ENCODE data around the gene CBR4.

CBR4 gene

DNA sequence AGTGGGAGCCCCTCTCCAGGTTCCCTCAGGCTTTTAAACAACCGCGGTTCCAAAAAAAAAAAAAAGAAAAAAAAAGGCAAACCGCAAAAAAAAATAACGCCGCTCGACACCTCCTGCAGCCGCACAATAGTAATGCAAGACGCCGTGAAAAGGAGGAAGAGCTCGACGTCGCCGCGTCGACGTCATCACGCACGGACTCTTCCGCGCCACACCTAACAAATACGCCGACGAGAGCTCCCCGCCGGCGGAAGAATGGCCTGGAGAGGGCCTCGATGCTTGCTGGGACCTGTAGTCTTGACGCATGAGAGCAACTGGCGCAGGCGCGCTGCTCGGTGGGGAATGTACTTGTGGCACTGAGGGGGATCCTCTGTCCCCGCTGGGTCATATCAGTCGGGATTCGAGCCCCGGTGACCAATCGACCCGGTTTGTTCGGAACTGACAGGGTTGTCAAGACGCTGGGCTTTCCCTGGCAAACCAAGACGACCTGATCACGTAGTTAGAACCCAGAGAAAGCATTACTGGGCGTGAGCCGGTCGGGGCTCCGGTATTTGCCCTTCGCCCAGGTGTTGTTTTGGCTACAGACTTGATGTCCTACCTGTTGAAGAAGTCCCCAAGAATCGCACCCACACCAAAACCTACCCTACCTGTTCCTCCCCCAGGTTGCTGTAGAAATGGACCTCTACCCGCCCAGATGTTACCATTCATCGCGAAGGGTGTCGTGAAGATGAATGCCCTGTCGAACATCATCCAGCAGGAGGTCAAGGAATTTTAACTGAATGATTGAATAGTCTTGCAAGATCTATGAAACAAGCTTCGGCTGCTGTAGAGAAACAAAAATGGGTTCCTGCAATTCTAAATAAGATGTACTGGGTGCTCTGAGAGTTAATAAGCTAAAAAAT lies at the start of gene CBR4:
TSS of gene CBR4 (minus strand) at position 131 of the 899 bp plus-strand sequence. CDS start 166 bp downstream, outside the sequence.
- H3K36me3 ChIP-seq, result peaks cover 9% of the 10 kb centered on the region
- H3K9me3 ChIP-seq, result no peaks in the 10 kb centered on the region
- H3K4me3 ChIP-seq (ENCODE audit: low read depth in 1 of 2, low read length in 1 of 2), result peak within 1 kb of the TSS; percentile 71 to 82
- peaks cover 18 to 26% of the 10 kb centered on the region in 2 experiments for H3K4me1 ChIP-seq (ENCODE audit: control insufficient read depth in 1 of 2, insufficient read depth in 1 of 2, low read depth in 1 of 2, low read length in 1 of 2)
- TF ChIP-seq, protein P1, sequence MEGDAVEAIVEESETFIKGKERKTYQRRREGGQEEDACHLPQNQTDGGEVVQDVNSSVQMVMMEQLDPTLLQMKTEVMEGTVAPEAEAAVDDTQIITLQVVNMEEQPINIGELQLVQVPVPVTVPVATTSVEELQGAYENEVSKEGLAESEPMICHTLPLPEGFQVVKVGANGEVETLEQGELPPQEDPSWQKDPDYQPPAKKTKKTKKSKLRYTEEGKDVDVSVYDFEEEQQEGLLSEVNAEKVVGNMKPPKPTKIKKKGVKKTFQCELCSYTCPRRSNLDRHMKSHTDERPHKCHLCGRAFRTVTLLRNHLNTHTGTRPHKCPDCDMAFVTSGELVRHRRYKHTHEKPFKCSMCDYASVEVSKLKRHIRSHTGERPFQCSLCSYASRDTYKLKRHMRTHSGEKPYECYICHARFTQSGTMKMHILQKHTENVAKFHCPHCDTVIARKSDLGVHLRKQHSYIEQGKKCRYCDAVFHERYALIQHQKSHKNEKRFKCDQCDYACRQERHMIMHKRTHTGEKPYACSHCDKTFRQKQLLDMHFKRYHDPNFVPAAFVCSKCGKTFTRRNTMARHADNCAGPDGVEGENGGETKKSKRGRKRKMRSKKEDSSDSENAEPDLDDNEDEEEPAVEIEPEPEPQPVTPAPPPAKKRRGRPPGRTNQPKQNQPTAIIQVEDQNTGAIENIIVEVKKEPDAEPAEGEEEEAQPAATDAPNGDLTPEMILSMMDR (IDR thresholded peaks at IDR 0.05), result peak; percentile 87
- peak within 1 kb of the TSS; percentile 92 for H3K27ac ChIP-seq
- H3K27me3 ChIP-seq, result no peaks in the 10 kb centered on the region

DNA sequence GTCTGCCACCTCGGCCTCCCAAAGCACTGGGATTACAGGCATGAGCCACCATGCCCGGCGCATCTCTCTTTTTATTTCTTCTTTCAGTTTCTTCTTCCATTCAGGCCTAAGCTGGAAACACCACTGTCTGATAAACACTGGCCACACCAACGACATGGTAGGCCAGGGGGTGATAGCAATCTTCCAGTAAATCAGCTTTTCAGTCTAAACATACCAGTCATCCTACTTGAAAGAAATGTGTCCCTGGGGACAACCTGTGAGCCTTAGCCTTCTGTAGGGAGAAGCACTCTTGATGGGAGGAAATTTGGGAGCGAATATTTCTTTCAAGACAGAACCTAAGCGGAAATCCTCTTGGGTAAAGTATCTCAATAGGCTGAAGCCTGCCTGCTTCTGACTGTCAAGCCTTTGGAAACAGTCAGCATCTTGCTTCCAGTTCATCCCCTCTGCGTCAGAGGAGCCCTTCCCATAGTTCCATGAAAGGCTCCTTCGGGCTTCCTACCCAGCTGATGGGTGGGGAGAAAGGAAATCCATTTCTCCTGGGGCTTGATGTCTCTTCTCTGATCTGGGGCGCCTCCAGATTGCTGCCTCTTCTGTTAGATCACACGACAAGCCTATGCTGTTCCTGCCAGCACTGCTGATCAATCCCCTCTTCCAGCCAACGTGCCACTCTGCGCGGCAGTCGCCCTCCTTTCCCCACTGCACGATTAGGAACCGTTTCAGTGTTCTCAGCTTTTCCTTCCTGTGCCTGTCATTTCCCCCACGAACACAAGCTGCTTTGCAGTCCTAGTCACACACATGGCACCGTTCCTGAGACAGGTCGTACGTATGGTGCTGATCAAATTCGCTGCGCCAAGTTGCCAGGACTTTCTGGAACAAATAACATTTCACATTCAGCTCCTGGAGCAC lies 49.5 kb upstream of the CBR4 start:
- TF ChIP-seq, protein P1 (IDR thresholded peaks at IDR 0.05), result no peak
- no peaks in the 10 kb centered on the region for H3K9me3 ChIP-seq
- H3K36me3 ChIP-seq, result no peaks in the 10 kb centered on the region
- no peak overlapping the region for H3K27ac ChIP-seq
- no peaks in the 10 kb centered on the region for H3K4me1 ChIP-seq (ENCODE audit: control insufficient read depth in 1 of 2, insufficient read depth in 1 of 2, low read depth in 1 of 2, low read length in 1 of 2)
- no peaks in the 10 kb centered on the region for H3K27me3 ChIP-seq
- H3K4me3 ChIP-seq (ENCODE audit: low read depth in 1 of 2, low read length in 1 of 2), result no peak overlapping the region

DNA sequence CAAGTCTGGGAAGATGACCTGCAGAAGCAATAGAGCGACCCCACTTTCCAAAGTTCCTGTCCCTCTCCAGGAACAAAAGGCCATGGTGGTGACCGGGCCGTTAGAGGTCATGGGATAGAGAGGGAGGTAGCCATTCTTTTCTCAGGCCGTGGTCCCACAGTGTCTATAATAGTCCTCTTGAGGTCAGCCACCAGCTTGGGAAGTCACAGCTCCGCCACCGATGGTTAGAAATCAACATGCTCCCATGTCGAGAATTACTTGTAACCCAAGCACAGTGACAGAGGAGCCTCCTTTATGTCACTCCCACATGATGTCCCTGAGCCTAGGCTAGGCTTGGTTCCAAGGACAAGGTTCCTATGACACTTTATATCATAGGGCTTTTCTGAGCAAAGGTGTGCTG lies 48.3 kb upstream of the CBR4 start:
- Histone ChIP-seq H3K27me3 (no peaks in the 10 kb centered on the region), H3K9me3 (no peaks in the 10 kb centered on the region), H3K36me3 (no peaks in the 10 kb centered on the region), H3K4me3 (ENCODE audit: low read depth in 1 of 2, low read length in 1 of 2) (no peak overlapping the region), H3K4me1 (ENCODE audit: control insufficient read depth in 1 of 2, insufficient read depth in 1 of 2, low read depth in 1 of 2, low read length in 1 of 2) (no peaks in the 10 kb centered on the region), H3K27ac (no peak overlapping the region)
- TF ChIP-seq, protein P1 (IDR thresholded peaks at IDR 0.05), result no peak

DNA sequence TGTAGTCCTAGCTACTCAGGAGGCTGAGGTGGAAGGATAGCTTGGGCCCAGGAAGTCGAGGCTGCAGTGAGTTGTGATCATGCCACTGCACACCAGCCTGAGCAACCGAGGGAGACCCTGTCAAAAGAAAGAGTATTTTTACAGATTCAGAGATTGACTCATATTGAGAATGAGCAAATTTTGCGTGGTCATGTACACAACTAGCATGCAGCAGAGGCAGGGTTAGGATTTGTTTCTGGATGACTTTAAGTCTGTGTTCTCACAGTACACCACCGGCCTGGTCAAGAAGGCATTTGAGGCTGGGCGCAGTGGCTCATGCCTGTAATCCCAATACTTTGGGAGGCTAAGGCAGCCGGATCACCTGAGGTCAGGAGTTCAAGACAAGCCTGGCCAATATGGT lies 44.8 kb upstream of the CBR4 start:
- Histone ChIP-seq H3K27ac (no peak overlapping the region), H3K36me3 (no peaks in the 10 kb centered on the region), H3K9me3 (no peaks in the 10 kb centered on the region), H3K27me3 (no peaks in the 10 kb centered on the region), H3K4me1 (ENCODE audit: control insufficient read depth in 1 of 2, insufficient read depth in 1 of 2, low read depth in 1 of 2, low read length in 1 of 2) (no peaks in the 10 kb centered on the region), H3K4me3 (ENCODE audit: low read depth in 1 of 2, low read length in 1 of 2) (no peak overlapping the region)
- TF ChIP-seq, protein P1 (IDR thresholded peaks at IDR 0.05), result no peak

DNA sequence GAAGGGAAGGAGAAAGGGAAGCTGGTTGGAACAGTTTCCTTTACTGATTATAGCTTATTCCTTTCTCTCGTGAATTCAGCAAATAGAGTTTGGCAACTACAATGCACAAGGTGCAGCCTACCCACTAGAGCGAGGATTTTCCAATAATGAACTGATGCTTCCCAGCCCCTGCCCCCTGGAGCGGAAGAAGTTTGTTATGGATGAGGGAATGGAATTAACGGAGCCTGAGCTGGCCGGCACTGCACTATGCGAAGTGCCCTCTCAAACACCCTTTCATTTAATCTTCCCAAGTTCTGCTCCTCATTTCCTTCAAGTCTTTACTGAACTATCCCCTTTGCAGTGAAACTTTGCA lies 42.5 kb upstream of the CBR4 start:
- no peak overlapping the region for H3K27ac ChIP-seq
- H3K4me3 ChIP-seq (ENCODE audit: low read depth in 1 of 2, low read length in 1 of 2), result no peak overlapping the region
- TF ChIP-seq, protein P1 (IDR thresholded peaks at IDR 0.05), result no peak
- no peaks in the 10 kb centered on the region for H3K36me3 ChIP-seq
- H3K27me3 ChIP-seq, result no peaks in the 10 kb centered on the region
- no peaks in the 10 kb centered on the region for H3K4me1 ChIP-seq (ENCODE audit: control insufficient read depth in 1 of 2, insufficient read depth in 1 of 2, low read depth in 1 of 2, low read length in 1 of 2)
- no peaks in the 10 kb centered on the region for H3K9me3 ChIP-seq
